ENCODE data around the gene OXSR1. TPM values are rescaled to one million over a fixed set of nuclear protein-coding genes. Genes with fewer than 3 reads are reported as not detected.
"Not testable (repeated sequence)": the region's sequence is repeated elsewhere in the genome, so short reads cannot be mapped to it uniquely, and the experiment has no call there.

Gene OXSR1
- total RNA-seq, 1 experiment from 2014 or later: 42.4 TPM

GRCh38 chr3:38265604-38266307, 100.4 kb downstream of the OXSR1 start, which contains the start of gene SLC22A13:
SLC22A13 (plus strand) TSS chr3:38265812; CDS start chr3:38265861, 49 bp downstream.
- DNase-seq (ENCODE audit: extremely low read depth, low read depth): no peak

- no peak for DNase-seq (ENCODE audit: extremely low read depth, low read depth)
Observed at GRCh38 chr3:38266810-38267209, 101.5 kb downstream of the OXSR1 start.

GRCh38 chr3:38267662-38268061, 102.3 kb downstream of the OXSR1 start:
- no peak for DNase-seq (ENCODE audit: extremely low read depth, low read depth)

- DNase-seq (ENCODE audit: extremely low read depth, low read depth): no peak
Observed at GRCh38 chr3:38268087-38268486, 102.8 kb downstream of the OXSR1 start.

GRCh38 chr3:38268522-38268921, 103.2 kb downstream of the OXSR1 start:
- DNase-seq (ENCODE audit: extremely low read depth, low read depth): no peak

DNA sequence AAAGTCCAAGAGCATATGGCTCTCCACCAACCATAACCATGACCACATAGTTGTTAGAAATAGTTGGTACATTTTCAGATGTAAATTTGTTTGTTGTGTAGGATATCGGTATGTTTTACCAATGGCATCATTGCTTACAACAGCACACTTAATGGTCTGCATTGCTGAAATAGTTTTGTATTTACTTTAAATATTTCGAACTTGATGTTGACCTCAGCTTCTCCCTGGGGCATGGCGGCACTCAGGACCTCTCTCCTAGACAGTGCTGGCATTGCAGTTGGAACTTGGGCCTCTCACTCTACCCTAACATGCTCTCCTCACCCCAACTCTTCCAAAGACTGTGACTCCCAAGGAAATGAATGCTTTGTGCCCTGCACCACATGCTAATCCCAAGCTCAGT, 105.3 kb downstream of the OXSR1 start:
- DNase-seq (ENCODE audit: extremely low read depth, low read depth): no peak

GRCh38 chr3:38271553-38271952, 106.2 kb downstream of the OXSR1 start:
- DNase-seq (ENCODE audit: extremely low read depth, low read depth): no peak

DNA sequence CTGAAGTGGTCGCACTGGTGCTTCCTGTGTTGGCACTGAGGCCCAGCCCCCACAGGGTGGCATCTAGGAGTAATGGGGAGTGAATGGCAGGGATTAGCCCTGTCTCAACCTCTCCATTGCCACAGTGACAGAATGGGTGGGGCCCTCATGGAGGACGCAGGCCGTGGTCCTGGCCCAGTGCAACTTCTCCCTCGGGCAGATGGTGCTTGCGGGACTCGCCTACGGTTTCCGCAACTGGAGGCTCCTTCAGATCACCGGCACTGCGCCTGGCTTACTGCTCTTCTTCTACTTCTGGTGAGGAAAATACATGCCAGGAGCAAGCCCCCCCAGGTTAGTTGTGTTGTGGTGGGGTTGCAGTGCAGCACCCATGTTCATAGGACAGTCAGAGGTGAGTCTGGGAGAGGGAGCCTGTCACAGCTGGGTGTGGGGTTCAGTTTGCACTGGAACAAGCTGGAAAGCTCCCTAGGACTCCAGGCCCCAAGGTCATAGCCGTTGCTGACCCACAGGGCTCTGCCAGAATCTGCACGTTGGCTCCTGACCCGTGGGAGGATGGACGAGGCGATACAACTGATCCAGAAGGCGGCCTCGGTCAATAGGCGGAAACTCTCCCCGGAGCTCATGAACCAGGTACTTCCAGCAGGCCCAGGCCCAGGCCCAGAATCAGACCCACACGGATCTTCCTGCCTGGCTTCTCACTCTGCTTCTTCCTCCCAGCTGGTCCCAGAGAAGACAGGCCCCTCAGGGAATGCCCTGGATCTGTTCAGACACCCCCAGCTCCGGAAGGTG, 109.7 kb downstream of the OXSR1 start:
- no peak for DNase-seq (ENCODE audit: extremely low read depth, low read depth)

DNA sequence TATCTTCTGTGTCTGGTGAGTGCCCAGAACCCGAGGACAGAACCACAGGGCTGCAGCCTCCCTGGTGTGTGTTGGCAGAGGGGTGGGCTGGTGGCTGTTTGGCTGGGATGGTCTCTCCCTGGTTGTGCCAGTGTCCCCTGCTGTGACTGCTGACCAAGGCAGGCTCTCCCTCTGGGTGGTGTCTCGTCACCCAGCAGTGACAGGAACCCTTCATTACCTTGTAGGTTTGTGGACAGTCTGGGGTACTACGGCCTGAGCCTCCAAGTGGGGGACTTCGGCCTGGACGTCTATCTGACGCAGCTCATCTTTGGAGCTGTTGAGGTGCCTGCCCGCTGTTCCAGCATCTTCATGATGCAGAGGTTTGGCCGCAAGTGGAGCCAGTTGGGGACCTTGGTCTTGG, 110.3 kb downstream of the OXSR1 start:
- no peak for DNase-seq (ENCODE audit: extremely low read depth, low read depth)

DNA sequence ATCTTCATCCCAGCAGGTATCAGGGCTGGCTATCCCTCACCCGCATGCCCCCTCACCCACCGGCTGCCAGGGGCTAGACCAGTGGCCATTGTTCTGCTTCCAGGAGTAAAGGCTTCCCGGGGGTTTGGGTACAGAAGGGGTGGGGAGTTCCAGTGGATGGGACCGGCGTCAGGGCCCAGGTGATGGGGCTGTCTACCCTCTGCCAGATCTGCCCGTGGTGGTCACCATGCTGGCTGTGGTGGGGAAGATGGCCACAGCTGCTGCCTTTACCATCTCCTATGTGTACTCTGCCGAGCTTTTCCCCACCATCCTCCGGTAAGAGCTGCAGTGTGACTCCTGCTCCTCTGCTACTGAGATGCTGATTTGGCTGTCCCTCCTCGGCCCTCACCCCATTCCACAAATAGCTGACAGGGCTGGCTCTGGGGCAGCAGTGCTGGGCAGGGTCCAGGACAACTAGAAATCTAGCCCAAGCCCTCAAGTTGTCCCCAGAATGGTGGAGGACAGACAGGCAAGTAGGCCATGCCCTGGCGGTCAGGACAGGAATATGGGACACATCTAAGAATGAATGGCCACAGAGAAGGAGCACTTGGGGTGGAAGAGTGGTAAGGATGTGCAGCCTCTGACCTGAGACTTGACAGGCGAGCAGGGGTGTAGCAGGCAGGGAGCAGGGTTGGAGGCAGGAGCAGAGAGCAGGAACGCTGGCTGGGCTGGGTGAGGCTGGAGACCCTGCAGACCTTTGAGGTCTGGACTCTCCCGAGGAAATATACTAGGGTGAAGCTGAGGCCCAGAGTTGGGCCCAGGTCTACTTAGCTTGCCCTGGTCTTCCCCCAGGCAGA, 111.0 kb downstream of the OXSR1 start:
- no peak for DNase-seq (ENCODE audit: extremely low read depth, low read depth)

DNA sequence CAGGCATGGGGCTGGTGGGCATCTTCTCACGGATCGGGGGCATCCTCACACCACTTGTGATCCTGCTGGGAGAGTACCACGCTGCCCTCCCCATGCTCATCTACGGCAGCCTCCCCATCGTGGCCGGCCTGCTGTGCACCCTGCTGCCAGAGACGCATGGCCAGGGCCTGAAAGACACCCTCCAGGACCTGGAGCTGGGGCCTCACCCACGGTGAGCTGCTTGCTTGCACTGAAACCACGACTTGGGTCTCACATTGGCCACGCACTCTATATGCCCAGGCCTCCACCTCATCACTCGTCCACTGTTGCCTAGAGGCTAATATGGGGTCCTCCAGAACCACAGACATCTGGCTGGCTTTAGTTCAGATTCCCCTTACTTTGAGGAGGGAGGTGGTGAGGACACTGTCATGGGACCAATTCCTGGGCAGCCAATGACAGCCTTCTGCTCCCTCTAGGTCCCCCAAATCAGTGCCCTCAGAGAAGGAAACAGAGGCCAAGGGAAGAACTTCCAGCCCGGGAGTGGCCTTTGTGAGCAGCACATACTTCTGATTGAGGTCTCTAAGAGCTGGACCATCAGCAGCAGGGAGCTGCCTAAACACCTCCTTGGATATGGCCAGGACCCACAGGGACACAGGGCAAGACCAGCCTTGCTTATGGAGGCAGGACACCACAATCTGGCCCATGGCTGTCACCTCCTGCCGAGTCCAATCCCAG, 111.7 kb downstream of the OXSR1 start:
- no peak for DNase-seq (ENCODE audit: extremely low read depth, low read depth)

- DNase-seq (ENCODE audit: extremely low read depth, low read depth): no peak
Observed at GRCh38 chr3:38278841-38279240, 113.5 kb downstream of the OXSR1 start.

DNA sequence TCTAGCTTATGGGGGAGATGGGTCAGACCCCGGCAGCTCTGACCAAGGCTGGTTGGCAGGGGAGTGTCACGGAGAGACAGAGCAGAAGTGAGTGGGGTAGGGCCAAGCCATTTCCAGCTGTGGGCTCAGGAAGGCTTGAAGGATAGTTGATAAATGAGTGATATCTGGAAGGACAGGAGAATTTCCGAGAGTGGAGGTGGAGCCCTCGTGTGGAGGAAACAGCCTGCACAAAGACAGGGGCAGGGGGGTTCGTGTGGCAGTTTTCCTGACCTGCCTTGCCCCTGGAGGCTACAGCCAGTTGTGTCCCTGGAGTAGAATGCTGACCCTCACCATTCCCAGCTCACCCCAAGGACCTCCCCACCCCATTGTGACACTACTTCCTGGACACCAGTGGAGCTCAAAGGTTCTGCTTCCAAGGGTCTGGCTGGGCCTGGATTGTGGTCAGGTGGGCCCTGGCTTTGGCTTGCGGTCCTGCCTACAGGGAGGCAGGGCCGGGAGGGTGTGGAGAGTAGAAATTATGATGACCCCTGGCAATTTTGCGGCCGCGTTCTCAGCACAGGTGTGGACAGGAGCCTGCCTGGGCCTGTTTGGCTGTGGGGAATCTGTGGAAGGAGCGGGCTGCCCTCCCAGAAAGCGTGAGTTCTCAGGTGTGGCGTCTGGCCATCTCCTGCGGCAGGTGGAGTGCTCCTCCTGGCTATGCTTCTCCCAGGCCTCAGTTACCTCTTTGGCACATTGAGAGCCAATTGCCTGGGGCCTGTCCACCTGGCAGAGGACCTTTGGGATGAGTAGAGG, 116.8 kb downstream of the OXSR1 start, which contains the start of gene SLC22A14:
Gene SLC22A14, plus strand, starts transcription at position 400 of the 792 bp plus-strand sequence. CDS start 23,733 bp downstream, outside the sequence.
- no peak for DNase-seq (ENCODE audit: extremely low read depth, low read depth)

DNA sequence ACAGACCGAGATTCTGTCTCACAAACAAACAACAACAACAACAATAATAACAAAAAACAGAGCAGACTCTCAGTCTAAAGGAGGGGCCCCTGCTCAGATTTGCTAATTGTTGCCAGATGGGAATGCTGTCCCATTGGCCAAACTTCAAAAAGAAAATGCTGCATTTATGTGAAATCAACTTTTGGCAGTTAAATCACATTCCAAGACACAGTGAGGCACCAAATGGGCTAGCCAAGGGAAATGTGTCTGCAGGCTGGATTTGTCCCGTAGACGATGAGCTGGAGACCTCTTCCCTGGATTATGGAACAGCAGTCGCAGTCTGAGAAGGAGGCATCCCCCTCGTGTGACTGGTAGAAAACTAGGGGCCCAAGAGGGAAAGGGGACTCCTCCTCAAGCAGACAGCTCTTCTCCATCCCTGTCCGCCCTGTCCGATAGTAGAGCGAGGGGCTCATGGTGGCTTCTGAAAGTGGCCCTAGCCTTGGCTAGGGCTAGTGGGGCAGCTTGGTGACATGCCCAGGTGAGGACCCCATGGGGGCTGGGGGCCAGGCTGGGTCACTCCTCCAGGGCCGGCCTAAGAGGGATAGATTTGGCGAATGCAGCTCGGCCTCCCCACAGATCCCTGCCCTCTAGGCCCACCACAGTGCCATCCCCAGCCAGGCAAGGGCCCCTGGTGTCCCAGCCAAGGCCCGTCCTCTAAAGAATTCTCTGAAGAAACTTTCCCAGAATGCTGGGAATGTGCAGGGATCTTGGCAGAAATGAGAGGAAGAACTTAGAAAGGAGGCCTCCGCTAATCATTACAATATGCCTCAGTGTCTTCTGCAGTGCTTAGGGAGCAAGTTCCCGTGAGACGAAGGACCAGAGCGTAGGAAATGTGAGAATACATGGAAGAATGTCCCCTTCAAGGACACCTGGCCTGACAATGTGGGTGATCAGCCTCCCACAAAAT, 118.7 kb downstream of the OXSR1 start:
- DNase-seq (ENCODE audit: extremely low read depth, low read depth): no peak

DNA sequence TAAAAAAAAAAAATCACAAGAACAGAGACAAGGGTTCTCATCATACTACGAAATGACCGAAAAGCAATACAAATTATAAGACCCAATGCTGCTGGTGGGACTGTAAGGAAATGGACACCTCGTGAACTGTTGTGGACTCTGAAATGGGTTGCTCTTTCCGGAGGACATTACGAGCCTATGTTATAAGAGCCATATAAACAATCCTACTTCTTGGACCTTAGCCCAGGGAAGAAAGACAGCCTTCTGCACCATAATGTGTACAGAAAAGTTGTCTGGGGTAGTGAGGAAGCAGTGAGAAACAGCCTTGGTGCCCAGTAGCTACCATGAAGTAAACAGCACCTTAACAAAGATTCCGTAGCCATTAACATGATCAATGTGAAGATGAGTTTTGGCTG, 119.4 kb downstream of the OXSR1 start:
- DNase-seq (ENCODE audit: extremely low read depth, low read depth): no peak

DNA sequence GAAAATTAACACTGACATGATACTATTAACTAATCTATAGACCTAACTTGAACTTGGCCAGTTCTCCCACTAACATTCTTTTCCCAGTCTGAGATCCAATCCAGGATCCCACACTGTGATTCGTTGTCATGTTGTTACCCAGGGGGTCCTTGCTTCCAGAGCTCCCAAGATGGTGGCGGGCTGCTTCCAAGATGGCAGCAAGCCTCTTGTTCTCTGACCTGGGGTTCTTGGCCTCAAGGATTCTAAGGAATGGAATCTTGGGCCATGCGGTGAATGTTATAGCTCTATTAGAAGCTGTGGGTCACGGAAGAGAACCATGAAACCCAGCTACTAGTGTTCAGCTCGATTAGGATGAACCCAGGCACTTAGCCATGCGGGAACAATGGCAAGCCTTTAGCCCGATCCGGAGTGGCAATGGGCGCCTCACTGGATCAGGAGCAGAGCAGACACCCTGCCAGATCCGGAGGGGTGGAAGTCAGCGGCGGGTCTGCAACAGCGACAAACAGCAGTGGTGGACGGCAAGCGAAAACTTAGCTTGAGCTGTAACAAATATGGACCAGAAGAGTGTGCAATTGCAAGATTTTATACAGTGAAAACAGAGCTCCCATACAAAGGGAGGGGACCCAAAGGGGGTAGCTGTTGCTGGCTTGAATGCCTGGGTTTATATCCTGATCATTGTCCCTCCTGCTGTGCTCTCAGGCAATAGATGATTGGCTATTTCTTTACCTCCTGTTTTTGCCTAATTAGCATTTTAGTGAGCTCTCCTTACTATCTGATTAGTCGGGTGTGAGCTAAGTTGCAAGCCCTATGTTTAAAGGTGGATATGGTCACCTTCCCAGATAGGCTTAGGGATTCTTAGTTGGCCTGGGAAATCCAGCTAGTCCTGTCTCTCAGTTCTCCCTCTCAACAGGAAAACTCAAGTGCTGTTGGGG, 124.2 kb downstream of the OXSR1 start:
- not testable (repeated sequence) for DNase-seq (ENCODE audit: extremely low read depth, low read depth)

DNA sequence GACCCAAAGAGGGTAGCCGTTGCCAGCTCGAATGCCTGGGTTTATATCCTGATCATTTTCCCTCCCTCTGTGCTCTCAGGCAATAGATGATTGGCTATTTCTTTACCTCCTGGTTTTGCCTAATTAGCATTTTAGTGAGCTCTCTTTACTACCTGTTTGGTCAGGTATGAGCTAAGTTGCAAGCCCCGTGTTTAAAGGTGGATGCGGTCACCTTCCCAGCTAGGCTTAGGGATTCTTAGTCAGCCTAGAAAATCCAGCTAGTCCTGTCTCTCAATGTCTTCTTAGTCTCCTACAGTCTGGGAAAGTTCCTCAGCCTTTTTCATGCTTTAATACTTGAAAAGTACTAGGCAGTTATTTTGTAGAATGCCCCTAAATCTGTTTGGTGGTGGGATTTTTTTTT, 131.7 kb downstream of the OXSR1 start:
- DNase-seq (ENCODE audit: extremely low read depth, low read depth): not testable (repeated sequence)

All from NCI-H460 (cell line).